ENCODE measurements around the gene ZNF672.
A peak's percentile ranks its signal among the peaks of the same experiment; 100 is the strongest.
"Not testable (repeated sequence)": the region's sequence is repeated elsewhere in the genome, so short reads cannot be mapped to it uniquely, and the experiment has no call there.

ZNF672 gene

DNA sequence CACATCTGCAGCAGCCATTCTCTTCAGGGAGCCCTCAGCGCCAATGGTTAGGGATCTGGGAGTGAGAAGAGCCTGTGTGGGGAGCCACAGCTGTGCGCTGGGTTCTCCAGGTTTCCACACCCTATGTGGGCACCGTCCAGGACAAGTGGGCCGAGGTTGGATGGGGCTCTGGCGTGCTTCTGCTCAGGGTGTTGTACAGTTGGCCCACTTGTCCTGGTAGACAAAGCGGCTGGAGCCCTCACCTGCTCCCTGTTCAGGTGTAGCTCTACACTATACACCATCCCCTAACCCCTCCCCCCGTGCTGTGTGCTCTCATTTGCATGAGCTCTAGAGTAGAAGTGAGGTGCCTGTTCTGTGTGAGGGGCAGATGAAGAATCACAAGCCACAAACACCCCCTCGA, 24.5 kb upstream of the ZNF672 start:
- no peak for DNase-seq

DNA sequence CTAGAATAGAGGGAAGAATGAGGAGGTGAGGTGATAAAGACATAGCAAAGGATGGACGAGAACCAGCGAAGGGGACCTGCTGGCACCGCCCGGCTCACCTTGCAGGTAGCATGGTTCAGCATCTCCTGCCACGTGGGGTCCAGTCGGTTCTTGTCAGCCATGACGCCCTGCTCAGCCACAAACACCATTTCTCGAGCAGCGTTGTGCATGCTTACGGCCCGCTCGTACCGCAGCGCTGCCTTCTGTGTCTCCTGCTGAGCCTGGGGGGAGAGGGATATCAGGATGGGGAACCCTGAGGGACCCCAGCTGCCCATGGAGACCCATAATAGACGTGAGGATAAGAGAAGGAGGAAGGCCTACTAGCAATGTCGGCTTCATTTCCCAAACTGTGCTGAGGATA, 23.7 kb upstream of the ZNF672 start:
- no peak for DNase-seq

DNA sequence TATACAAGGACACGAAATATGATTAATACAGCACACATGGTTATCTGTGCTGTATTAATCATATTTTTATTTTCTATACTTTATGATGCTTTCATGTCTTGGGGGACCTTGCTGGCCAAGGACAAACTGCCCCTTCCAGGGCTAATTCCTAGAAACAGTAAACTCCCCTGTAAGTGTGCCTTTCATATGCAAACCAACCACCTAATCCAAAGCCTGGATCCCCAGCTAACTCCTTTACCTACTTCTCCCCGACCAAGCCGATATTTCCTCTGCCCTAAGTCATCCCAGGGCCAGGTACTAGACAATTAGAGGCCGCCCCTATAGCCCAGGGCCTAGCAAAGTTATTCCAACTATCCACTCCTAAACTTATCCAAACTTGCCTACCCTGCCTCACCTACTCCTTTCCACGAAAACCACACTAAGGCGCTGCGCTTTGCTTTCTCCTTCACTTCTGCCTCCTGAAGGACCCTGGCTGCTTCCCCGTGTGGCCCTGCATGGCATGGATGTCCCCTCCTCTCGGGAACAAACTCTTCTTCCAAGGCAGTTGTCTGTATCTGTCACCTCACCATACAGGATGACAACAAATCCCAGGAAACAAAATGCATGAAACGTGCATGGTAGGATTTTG, 22.5 kb upstream of the ZNF672 start:
- no peak for DNase-seq

DNA sequence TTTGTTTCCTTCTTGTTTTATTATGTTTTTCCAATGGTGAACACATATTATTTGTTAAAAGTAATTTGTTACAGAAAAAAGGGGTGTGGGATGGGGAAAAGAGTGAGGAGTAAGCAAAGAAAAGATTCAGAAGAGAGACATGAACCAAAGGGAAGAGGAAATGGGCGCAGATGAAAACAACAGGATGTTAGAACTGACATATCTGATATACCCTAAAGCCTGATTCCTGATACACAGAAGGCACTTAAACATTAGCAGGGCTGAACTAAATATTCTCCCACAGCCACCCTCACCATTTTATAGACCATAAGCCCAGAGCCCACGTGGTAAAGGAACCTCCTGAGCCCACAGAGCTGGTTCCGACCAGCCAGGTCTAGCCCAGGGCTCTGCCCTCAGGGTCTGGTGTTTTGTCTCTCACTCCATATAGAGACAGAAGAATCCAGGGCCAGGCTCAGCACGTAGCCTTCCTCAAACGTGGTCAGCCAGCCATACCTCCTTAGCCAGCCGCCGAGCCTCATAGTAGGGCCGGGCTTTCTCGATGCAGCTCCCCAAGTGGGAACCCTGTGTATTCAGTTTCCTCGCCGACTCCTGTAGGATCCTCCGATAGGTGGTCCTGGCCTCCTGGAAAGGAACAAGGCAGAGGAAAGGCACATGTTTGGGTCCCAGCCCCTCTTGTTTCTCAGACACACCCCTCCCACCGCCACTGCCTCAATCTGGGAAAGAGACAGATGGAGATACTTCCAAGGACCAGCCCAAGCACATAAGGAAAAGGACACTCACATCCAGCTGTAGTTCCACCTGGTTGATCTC, 21.8 kb upstream of the ZNF672 start:
- DNase-seq: no peak

DNA sequence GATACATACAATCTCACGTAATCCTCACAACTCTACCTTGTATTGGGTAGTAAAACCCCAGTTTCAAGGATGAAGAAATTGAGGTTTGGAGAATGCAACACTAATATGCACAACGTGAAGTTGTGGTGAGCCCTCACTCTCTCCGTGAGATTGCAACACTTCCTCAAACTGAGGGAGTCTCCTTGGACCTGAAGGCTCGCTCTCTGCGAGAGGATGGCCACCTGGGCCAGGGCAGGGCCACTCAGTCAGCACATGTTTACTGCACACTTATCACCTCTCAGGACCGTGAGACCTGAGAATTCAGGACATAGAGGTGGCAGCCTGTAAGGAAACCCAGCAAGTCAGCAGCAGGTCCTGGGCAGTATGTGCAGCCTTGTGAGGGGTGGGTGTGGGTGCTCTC, 21.0 kb upstream of the ZNF672 start:
- DNase-seq: no peak

DNA sequence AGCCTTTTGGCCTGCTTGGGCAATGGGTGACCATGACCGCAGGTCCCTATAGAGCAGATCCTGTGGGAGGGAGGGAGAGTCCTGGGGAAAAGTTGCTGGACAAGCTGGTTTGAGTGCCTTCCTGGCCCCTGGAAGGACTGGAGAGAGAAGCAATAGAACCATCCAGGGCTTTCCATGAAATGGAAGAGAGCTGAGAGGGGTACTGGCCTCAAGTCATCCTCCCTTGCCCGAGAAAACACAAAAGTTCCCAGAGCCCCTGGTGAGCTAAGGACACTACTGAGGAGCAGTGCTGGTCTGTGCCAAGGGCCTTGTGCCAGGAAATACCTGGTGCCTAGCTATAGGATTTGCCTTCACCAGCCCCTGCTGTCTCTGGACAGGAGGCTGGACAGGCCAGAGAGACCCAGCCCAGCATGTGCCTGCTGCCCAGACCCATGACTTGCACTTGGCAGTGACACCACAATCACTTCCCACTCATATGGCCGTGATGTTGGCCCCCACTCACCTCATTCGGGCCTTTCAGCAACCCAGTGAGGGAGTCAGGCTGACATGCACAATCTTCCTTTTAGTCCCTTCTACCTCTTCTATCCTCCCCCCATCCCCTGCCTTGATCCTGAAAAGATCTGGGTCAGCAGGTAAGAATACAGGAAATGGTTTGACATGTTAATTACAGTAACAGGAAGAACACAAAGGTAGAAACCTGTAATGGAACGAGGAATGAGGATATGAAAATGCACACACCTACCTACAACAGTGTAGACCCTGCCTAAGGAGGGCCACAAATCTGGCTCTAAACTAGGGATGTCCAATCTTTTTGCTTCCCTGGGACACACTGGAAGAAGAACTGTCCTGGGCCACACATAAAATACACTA, 19.3 kb upstream of the ZNF672 start:
- DNase-seq: no peak

DNA sequence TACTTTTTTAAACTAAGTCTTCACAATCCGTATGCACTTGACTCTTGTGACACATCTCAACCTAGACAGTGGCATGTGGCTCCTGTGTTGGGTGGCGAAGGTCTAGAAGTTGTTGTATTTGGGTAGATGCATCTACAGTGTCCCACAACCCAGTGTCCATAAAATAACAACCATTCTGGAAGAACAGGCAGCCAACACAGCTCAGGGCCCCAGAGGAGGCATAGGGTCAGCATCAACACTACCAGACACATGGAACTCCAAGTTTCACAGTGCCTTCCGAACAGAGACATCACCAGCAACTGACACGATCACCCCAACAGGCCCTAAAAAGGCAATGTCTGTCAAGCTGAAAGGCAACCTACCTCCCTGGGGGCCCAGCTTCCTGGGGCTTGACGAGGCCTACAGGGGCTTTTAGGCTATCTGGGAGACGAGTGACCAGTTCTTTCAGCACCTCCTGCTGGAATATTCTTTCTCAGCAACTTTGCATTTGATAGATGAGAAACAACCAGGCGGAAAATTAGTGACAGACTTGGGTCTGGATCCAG, 17.9 kb upstream of the ZNF672 start:
- DNase-seq: no peak

DNA sequence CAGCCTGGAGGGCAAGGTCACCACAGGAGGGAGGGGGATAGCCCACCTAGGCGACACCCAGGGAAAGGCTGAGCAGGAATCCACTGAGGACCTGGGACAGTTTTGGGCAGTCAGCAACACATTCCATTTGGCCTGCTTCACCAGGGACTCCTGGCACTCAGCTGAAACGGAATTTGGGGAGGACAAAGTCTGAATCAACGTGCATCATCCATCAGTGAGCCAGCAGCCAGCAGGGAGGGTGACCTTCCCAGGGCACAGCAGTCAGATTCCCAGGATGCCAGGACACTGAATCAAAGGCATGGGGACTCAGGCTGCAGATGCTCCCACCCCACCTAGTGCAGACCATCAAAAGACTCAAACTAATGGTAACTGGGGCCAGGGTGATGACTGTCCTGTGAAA, 16.9 kb upstream of the ZNF672 start:
- DNase-seq: no peak

DNA sequence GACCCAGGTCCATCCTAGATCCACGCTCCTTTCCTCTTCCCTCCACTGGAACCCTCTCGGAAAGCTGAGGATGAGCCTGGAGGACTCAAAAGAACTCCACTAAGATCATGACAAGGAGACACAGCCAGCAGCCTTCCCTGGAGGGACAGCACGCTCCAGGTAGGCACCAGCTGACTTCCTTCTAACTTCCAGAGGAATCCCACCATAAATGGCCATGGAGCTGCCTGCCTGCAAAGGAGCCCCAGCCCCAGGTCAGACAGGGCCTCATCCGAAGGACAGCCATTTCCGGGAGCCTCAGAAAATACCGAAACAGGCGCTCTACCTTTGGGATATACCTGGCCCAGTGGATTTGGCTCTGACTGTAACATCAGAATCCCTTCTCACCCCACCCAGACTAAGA, 16.4 kb upstream of the ZNF672 start:
- DNase-seq: no peak

DNA sequence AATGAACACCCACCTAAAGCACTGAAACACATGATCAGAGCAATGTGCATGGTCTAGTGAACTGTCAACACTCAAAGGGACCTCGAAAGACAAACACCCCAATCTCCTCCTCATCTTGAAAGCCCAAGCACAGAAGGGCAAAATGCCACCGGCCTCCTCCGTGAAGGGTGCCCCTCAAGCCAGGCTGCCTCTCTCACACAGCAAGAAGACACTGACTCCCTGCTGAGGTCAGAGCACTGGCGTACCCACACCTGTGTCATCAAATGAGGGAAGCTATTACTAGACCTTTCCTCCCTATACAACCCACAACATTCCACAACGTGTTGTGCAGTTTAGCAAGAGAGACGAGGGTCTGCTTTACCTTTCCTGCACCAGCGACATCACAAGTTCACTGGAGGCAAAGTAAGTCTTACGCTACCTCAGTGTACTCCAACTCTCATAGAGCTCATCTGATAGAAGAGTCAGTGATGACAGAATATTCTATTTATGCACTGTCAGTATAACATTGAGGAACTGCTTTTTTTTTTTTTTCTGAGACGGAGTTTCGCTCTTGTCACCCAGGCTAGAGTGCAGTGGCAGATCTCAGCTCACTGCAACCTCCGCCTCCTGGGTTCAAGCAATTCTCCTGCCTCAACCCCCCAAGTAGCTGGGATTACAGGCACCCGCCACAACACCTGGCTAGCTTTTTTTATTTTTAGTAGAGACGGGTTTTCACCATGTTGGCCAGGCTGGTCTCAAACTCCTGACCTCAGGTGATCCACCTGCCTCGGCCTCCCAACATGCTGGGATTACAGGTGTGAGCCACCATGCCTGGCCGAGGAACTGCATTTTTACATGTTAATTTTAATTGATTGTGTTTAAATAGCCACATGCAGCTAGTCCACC, 15.6 kb upstream of the ZNF672 start:
- DNase-seq: no peak

DNA sequence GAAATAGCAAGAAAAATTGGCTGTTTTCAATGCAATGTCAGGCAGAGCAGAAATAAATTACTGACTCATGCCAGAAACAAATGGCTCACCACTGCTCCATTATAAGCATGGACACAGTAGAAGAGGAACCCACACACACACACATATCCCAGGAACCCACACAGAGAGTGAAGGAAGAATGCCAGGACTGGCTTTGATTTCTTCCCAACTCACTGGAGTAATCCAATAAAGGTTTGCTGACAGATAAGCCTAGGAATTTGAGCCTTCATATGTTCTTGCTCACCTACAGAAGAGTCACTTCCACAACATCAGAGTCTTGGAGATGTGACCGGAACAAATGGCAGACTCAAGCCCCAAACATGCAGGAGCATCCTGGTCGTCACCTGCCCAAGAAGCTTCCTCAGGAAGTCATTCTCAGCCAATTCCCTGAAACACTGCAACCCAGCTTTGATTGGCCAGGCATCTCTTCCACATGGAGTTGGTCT, 14.5 kb upstream of the ZNF672 start:
- DNase-seq: no peak

DNA sequence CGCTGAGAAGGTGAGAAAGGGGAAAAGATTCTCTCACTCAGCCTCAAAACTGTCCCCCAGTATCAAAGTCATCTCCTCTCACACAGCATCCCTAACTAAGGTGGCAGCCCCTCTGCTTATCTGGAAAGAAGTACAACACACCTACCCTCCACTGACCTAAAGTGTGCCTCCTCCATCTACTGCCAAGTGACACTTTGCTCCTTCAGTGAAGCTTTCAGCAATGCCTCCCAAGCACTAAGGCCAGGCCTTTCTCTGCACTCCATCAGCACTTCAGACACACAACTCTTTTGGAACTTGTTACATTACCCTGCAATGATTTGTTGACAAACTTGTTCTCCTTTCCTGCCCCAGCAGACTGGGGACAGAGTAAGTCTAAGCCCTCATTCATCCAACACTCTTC, 13.7 kb upstream of the ZNF672 start:
- no peak for DNase-seq

DNA sequence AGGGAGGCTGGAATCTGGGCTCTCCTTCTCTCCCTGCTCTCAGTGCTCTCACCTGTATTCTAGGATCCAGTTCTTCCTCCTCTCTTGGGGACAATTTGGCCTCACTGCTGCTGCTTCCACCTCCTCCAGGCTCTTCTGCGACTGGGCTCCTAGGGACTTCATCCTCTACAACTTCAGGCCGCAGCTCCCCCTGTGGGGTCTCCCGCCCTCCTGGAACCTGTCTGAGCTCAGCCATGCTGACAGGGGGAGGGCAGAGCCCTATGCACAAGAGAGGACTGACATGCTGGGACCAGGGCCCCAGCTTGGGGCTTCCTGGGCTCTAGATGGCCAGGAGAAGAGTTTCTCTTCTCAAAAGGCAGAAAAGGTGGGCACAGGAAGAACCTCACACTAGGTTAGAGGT, 13.3 kb upstream of the ZNF672 start:
- no peak for DNase-seq

DNA sequence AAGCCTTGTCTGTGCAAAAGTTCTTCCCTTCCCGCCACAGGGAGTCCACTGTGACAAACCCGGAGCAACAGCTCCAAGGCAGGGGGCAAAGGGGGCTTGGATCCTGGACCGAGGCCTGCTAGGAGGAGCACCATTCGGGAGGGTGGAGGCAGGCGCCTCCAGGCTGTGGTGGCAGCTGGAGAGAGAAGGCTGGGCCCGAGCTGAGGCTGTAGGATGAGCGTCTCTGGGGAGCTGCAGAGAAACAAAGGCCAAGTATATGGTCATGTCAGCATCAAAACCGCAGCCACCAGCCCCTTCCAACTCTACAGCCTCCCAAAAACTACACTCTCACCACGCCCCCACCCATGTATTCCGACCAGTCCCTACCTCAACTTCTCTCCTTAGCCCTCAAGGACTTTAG, 12.9 kb upstream of the ZNF672 start:
- no peak for DNase-seq

DNA sequence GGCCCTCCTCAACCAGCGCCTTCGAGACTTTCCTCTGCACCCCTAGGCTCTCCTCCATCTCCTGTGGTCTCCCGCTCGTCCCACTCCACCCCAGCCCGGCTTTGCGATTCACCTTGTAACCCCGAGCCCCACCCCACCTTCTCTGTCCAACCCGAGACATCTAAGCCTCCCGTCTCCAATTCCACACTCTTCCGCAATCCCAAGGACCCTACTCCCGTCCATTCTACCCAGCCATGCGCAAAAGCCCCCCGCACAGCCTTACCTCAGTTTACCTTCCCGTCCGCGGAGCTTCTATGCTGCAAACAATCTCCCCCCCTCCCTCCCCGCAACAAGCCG, 12.5 kb upstream of the ZNF672 start:
- DNase-seq: no peak

DNA sequence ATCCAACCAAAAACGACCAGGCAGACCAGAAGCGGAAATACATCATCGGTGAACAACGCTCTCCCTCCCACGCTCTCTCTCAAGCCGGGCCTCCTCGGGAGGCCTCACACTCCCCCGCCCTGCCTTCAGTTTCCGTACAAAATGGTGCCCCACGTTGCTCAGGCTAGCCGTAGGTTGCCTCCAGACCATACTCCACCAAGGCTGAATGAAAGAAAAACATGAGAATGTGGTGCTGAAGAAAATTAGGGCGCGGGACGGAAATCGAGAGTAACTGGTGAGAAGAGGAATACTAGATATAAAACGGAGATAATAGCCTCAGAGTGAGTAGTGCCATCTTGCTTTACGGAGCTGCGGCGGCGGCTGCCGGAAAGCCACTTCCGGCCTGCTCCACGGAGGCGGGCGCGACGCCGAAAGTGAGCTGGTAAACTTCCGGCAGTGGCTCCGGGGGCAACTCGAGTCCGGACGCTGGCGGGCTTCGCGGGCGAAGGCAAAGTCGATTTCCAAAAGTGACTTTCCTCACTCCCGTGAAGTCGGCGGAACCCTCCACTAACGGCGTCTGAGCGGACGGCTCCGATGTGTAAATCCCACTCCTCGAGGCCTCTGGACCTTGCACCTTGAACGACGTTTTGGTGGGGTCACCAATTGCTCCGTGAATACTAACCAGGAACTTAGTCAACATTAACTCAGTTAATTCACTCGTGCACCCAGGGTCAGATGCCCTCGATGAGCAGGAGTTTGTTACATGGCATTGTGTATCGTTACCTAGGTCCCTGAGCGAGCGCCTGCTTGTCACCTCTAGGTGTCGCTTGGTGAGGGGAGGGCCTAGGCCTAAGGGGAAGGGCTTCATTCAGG, 11.9 kb upstream of the ZNF672 start, which contains the start of gene SH3BP5L:
TSS of gene SH3BP5L (minus strand) at position 7 of the 852 bp plus-strand sequence. CDS start 980 bp downstream, outside the sequence.
- peak; percentile 80 for DNase-seq

DNA sequence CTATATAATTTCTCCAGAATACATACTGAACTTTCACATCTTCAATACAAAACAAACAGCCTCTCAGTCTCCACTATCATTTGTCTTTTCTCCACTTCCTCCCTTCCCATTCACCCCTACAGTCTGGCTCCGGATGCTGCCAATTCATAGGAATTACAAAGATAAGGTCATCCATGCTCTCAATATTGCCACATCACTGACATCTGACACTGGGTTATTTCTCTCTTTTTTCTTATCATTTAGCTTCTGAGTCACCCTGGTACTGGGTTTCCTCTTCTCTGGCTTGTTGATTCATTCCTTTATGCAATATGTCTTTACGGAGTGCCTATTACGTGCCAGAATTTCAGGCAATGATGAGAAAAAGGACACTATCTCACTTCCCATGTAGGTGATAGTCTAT, 9.2 kb upstream of the ZNF672 start:
- DNase-seq: no peak

DNA sequence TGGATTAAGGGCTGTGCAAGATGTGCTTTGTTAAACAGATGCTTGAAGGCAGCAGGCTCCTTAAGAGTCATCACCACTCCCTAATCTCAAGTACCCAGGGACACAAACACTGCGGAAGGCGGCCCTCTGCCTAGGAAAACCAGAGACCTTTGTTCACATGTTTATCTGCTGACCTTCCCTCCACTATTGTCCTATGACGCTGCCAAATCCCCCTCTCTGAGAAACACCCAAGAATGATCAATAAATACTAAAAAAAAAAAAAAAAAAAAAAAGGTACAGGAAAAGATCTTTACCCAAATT, 7.4 kb upstream of the ZNF672 start:
- not testable (repeated sequence) for DNase-seq

DNA sequence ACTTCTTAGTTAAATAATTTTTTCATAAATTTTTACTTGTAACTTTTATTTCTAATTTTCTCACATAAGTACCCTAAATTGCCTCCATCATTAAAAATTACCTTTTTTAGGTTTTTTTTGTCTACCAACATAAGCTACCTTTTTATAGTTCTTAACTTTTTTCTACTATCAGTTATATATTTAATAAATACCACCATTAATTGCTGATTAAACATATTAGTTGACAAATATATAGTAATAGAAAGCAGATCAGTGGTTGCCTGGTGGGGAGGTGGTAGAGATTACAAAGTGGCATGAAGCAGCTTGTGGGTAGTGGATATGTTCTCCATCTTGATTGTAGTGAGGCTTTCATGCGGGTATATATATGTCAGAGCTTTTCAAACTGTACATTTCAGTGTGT, 6.2 kb upstream of the ZNF672 start:
- DNase-seq: no peak

DNA sequence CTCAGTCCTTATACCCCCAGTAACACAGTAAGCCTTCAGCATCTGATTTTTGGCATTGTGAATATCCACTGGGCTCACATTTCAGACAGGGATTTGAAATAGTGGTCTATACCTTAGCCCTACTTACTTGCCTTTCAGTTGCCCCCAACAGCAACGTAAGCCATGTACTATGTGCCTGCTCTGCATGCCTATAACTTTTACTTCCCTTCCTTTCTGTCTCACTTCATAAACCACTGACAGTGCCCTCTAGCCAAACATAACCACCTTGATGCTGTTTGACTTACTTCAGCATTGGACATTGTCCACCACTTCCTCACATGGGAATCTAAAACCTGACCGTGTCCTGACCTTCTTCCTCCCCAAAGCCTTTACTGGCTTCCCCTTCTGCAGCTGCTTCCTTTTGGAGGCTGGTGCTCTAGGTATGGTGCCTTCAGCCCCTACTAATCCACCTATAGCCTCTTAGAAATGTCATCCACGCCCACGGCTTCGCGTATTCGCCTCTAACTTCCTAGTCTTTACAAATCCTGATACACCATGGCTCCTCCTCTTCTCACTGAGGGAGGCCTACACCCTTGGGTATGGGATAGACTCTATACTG, 3.6 kb upstream of the ZNF672 start:
- no peak for DNase-seq
